ENCODE measurements around the gene PDLIM5. TPM values are rescaled to one million over a fixed set of nuclear protein-coding genes. Genes with fewer than 3 reads are reported as not detected.
"Not testable (repeated sequence)": the region's sequence is repeated elsewhere in the genome, so short reads cannot be mapped to it uniquely, and the experiment has no call there.

The PDLIM5 gene
- polyA plus RNA-seq, 1 donor: 52.2 TPM

- DNase-seq: peak; percentile 41
These were observed 144.2 kb downstream of the PDLIM5 start for GRCh38 chr4:94595880-94596483.

GRCh38 chr4:94598758-94599157 is 147.0 kb downstream of the PDLIM5 start:
- no peak for DNase-seq

GRCh38 chr4:94603170-94603747 is 151.5 kb downstream of the PDLIM5 start:
- DNase-seq: no peak

GRCh38 chr4:94605241-94605805 is 153.6 kb downstream of the PDLIM5 start:
- no peak for DNase-seq

GRCh38 chr4:94610145-94610544 is 158.4 kb downstream of the PDLIM5 start:
- no peak for DNase-seq

GRCh38 chr4:94613248-94613647 is 161.5 kb downstream of the PDLIM5 start:
- no peak for DNase-seq

GRCh38 chr4:94615451-94615850 is 163.7 kb downstream of the PDLIM5 start:
- DNase-seq: no peak

- DNase-seq: peak; percentile 43
These were observed 169.8 kb downstream of the PDLIM5 start for GRCh38 chr4:94621491-94622080.

GRCh38 chr4:94623126-94623911 is 171.6 kb downstream of the PDLIM5 start:
- DNase-seq: no peak

GRCh38 chr4:94626942-94627341 is 175.2 kb downstream of the PDLIM5 start:
- DNase-seq: no peak

GRCh38 chr4:94629058-94629457 is 177.3 kb downstream of the PDLIM5 start:
- DNase-seq: not testable (repeated sequence)

- DNase-seq: no peak
These were observed 178.1 kb downstream of the PDLIM5 start for GRCh38 chr4:94629837-94630236.

- DNase-seq: no peak
These were observed 182.5 kb downstream of the PDLIM5 start for GRCh38 chr4:94634271-94634670.

- DNase-seq: no peak
These were observed 183.4 kb downstream of the PDLIM5 start for GRCh38 chr4:94635177-94635576.

- DNase-seq: no peak
These were observed 184.3 kb downstream of the PDLIM5 start for GRCh38 chr4:94636004-94636403.

- no peak for DNase-seq
These were observed 187.6 kb downstream of the PDLIM5 start for GRCh38 chr4:94639298-94639697.

GRCh38 chr4:94640151-94640550 is 188.4 kb downstream of the PDLIM5 start:
- DNase-seq: no peak

GRCh38 chr4:94641702-94642560 is 190.2 kb downstream of the PDLIM5 start:
- DNase-seq: no peak

- DNase-seq: no peak
These were observed 190.8 kb downstream of the PDLIM5 start for GRCh38 chr4:94642561-94642866.

GRCh38 chr4:94648699-94649098 is 197.0 kb downstream of the PDLIM5 start:
- no peak for DNase-seq

- DNase-seq: no peak
These were observed 197.8 kb downstream of the PDLIM5 start for GRCh38 chr4:94649381-94650133.

Measured in left kidney (tissue), 2 donors.